Activated effector memory CD4-positive, alpha-beta T cell treated with anti-CD3 and anti-CD28 coated beads, Interleukin-2, amount 50 U/mL, for 16 hours (primary cell): ENCODE measurements around the gene SMAD7.
"Not testable (repeated sequence)": the region's sequence is repeated elsewhere in the genome, so short reads cannot be mapped to it uniquely, and the experiment has no call there.

ENCODE experiments used
- DNase-seq: peaks from one replicate; pipeline ENCODE4 v3.0.0-alpha.2; 2020

SMAD7 gene

GRCh38 chr18:48874701-48875162, 76.0 kb downstream of the SMAD7 start:
- DNase-seq: no peak

DNA sequence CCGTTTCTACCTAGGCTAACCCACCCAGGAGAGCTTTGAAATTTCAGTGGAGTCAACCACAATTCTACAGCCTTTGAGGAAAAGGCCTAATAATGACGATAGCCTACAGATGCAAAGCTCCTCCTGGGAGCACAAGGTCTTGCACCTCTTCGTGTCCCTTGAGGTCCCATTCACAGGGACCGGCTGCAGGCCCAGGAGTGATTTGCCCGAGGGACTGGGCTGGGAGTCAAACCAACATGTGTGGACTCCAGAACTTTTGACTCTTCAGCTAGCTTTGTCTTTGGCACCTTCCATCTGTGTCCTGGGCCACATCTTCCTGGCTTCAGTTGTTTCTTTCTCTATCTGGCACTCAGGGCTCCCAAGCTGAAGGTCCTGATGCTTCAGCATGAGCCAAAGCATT, 76.5 kb downstream of the SMAD7 start:
- no peak for DNase-seq

GRCh38 chr18:48872234-48873145, 78.3 kb downstream of the SMAD7 start:
- DNase-seq: no peak

- no peak for DNase-seq
Measured at GRCh38 chr18:48871391-48872166, 79.2 kb downstream of the SMAD7 start.

- not testable (repeated sequence) for DNase-seq
Measured at GRCh38 chr18:48870926-48871325, 79.8 kb downstream of the SMAD7 start.
